H1 (cell line): ENCODE data around the gene PRDM10. TPM values are rescaled to one million over a fixed set of nuclear protein-coding genes. Genes with fewer than 3 reads are reported as not detected.

Experiments used
- CTCF ChIA-PET: fragments of 300-600 bp; sonication (Branson Sonifier 250); formaldehyde crosslinking; loops from one replicate; lab custom pipeline; 2021; ENCODE audit not compliant: partially characterized antibody; lab: Charles Lee
- POLR2A ChIA-PET: fragments of 300-600 bp; sonication (Branson Sonifier 250); formaldehyde crosslinking; loops from one replicate; lab custom pipeline; 2021; ENCODE audit warnings: inconsistent platforms; ENCODE audit not compliant: partially characterized antibody; lab: Charles Lee
- DNase-seq, 2 experiments: peaks; one replicate each; pipeline versions ENCODE4 v3.0.0 to v3.0.0-alpha.2; 2010 to 2022; ENCODE audit warnings: low spot score in 2 of 2, low read depth in 1 of 2, mixed read lengths in 1 of 2
- FAIRE-seq: peaks from 2 replicates; lab custom pipeline; 2011; peaks lifted over from hg19 to GRCh38; lab: Jason Lieb, UNC
- H2AFZ ChIP-seq: 2 replicates; pipeline ENCODE4 v1.8.1; 2012; ENCODE audit warnings: low read length, inconsistent platforms
- H2AK5ac ChIP-seq: 2 replicates; pipeline ENCODE4 v1.6.1; 2013; ENCODE audit warnings: low read depth, low read length
- H2BK120ac ChIP-seq: replicated peaks from 2 replicates; pipeline ENCODE3; 2013; ENCODE audit warnings: low read depth, low read length, inconsistent platforms
- H2BK12ac ChIP-seq: 2 replicates; pipeline ENCODE4 v1.6.1; 2013; ENCODE audit warnings: low read depth, low read length
- H2BK15ac ChIP-seq: 2 replicates; pipeline ENCODE4 v1.6.1; 2013; ENCODE audit warnings: low read length
- H2BK20ac ChIP-seq: 2 replicates; pipeline ENCODE4 v1.6.1; 2013; ENCODE audit warnings: low read length
- H2BK5ac ChIP-seq: 2 replicates; pipeline ENCODE4 v1.6.1; 2013; ENCODE audit warnings: low read depth, low read length
- H3K14ac ChIP-seq: 2 replicates; pipeline ENCODE4 v1.6.1; 2013; ENCODE audit warnings: inconsistent platforms; ENCODE audit not compliant: insufficient read length
- H3K18ac ChIP-seq: 2 replicates; pipeline ENCODE4 v1.6.1; 2013; ENCODE audit warnings: low read length; ENCODE audit errors: extremely low read depth
- H3K23ac ChIP-seq: 2 replicates; pipeline ENCODE4 v1.6.1; 2013; ENCODE audit warnings: inconsistent platforms; ENCODE audit not compliant: insufficient read length
- H3K23me2 ChIP-seq: 2 replicates; pipeline ENCODE4 v1.6.1; 2013; ENCODE audit warnings: low read depth, low read length
- H3K27ac ChIP-seq: 2 replicates; pipeline ENCODE4 v1.6.1; 2011; ENCODE audit warnings: low read depth, low read length, inconsistent platforms
- H3K27me3 ChIP-seq, 4 experiments: replicated peaks in 1 of 4; 1 replicate in 1 of 4; 2 replicates in 3 of 4; pipeline versions ENCODE4 v1.6.1 to v1.8.1; 2011 to 2013; ENCODE audit warnings: low read length in 3 of 4, mild to moderate bottlenecking in 3 of 4, inconsistent platforms in 2 of 4, mixed read lengths in 2 of 4, moderate library complexity in 1 of 4; ENCODE audit not compliant: control insufficient read depth in 3 of 4, insufficient read depth in 3 of 4; ENCODE audit errors: extremely low read depth in 1 of 4
- H3K36me3 ChIP-seq, 4 experiments: 2 replicates each; pipeline versions ENCODE4 v1.6.1 to v1.8.1; 2011 to 2013; ENCODE audit warnings: mild to moderate bottlenecking in 4 of 4, low read length in 3 of 4, moderate library complexity in 2 of 4, control low read depth in 1 of 4, inconsistent platforms in 1 of 4; ENCODE audit not compliant: insufficient read depth in 4 of 4, control insufficient read depth in 2 of 4
- H3K4ac ChIP-seq: replicated peaks from 2 replicates; pipeline ENCODE3; 2013; ENCODE audit warnings: low read length, low read depth, mixed read lengths, inconsistent platforms; ENCODE audit not compliant: insufficient read length
- H3K4me1 ChIP-seq, 4 experiments: replicated peaks in 1 of 4; 1 replicate in 1 of 4; 2 replicates in 3 of 4; pipeline versions ENCODE4 v1.6.1 to v1.8.1; 2011 to 2013; ENCODE audit warnings: low read length in 3 of 4, inconsistent platforms in 2 of 4, mixed read lengths in 1 of 4; ENCODE audit not compliant: insufficient read depth in 4 of 4, control insufficient read depth in 3 of 4
- H3K4me2 ChIP-seq, 2 experiments: 2 replicates each; pipeline versions ENCODE4 v1.6.1 to v1.8.1; 2011 to 2013; ENCODE audit warnings: low read depth in 2 of 2, low read length in 2 of 2, control low read depth in 1 of 2, inconsistent platforms in 1 of 2, mild to moderate bottlenecking in 1 of 2; ENCODE audit not compliant: insufficient read depth in 1 of 2
- H3K4me3 ChIP-seq, 4 experiments: fragments of 200-600, 300-600 bp in 1 of 4; sonication (generic), shearing (Covaris generic), sonication (Bioruptor Twin) in 1 of 4; 2 replicates each; pipeline versions ENCODE4 v1.5.1 to v1.8.1; 2011 to 2016; ENCODE audit warnings: low read length in 4 of 4, low read depth in 3 of 4, control low read depth in 2 of 4, inconsistent platforms in 2 of 4, mild to moderate bottlenecking in 2 of 4, mixed read lengths in 1 of 4, moderate library complexity in 1 of 4; ENCODE audit not compliant: insufficient read depth in 2 of 4; ENCODE audit errors: extremely low read depth in 1 of 4
- H3K56ac ChIP-seq: replicated peaks from 2 replicates; pipeline ENCODE3; 2013; ENCODE audit warnings: low read depth, mild to moderate bottlenecking, mixed read lengths, low read length, inconsistent platforms; ENCODE audit not compliant: insufficient read length
- H3K79me1 ChIP-seq: 2 replicates; pipeline ENCODE4 v1.6.1; 2013; ENCODE audit warnings: low read depth, low read length, control low read depth
- H3K79me2 ChIP-seq, 2 experiments: 2 replicates each; pipeline versions ENCODE4 v1.6.1 to v1.8.1; 2012 to 2013; ENCODE audit warnings: low read length in 2 of 2, mild to moderate bottlenecking in 2 of 2, inconsistent platforms in 1 of 2; ENCODE audit not compliant: insufficient read depth in 2 of 2, control insufficient read depth in 1 of 2
- H3K9ac ChIP-seq, 4 experiments: replicated peaks in 1 of 4; 1 replicate in 1 of 4; 2 replicates in 3 of 4; pipeline versions ENCODE4 v1.6.1 to v1.8.1; 2011 to 2013; ENCODE audit warnings: low read depth in 3 of 4, low read length in 3 of 4, control low read depth in 2 of 4, mild to moderate bottlenecking in 2 of 4, moderate library complexity in 2 of 4, inconsistent platforms in 1 of 4; ENCODE audit errors: extremely low read depth in 1 of 4
- H3K9me3 ChIP-seq, 2 experiments: 2 replicates each; pipeline versions ENCODE4 v1.6.1 to v1.8.1; 2012 to 2013; ENCODE audit warnings: mild to moderate bottlenecking in 2 of 2, moderate library complexity in 2 of 2, control low read depth in 1 of 2, inconsistent platforms in 1 of 2, low read depth in 1 of 2, low read length in 1 of 2, mixed read lengths in 1 of 2; ENCODE audit not compliant: insufficient read depth in 2 of 2
- H4K20me1 ChIP-seq, 2 experiments: replicated peaks in 1 of 2; 2 replicates each; pipeline versions ENCODE3 to v1.8.1; 2011 to 2013; ENCODE audit warnings: inconsistent platforms in 2 of 2, low read length in 2 of 2, mild to moderate bottlenecking in 1 of 2; ENCODE audit not compliant: insufficient read depth in 2 of 2, control insufficient read depth in 1 of 2
- H4K5ac ChIP-seq: 2 replicates; pipeline ENCODE4 v1.6.1; 2013; ENCODE audit warnings: low read length, low read depth, mixed read lengths, inconsistent platforms; ENCODE audit not compliant: insufficient read length
- H4K8ac ChIP-seq: 2 replicates; pipeline ENCODE4 v1.8.0; 2013; ENCODE audit warnings: mild to moderate bottlenecking, moderate library complexity, low read length, inconsistent platforms; ENCODE audit not compliant: insufficient read depth; ENCODE audit errors: extremely low read depth
- H4K91ac ChIP-seq: replicated peaks from 2 replicates; pipeline ENCODE3; 2013; ENCODE audit warnings: low read length, mixed read lengths, inconsistent platforms; ENCODE audit not compliant: insufficient read length
- ATF3 ChIP-seq: IDR thresholded peaks from 2 replicates; pipeline ENCODE4 v1.6.1; 2011; ENCODE audit warnings: low read depth, mild to moderate bottlenecking, low read length; ENCODE audit not compliant: insufficient read depth
- CEBPB ChIP-seq: IDR thresholded peaks from 2 replicates; pipeline ENCODE4 v1.6.1; 2012; ENCODE audit warnings: low read depth, low read length
- CREB1 ChIP-seq: IDR thresholded peaks from 2 replicates; pipeline ENCODE4 v1.6.1; 2012; ENCODE audit warnings: inconsistent platforms
- FOSL1 ChIP-seq: IDR thresholded peaks from 2 replicates; pipeline ENCODE4 v1.6.1; 2011; ENCODE audit warnings: mild to moderate bottlenecking, low read depth, low read length, moderate library complexity; ENCODE audit not compliant: insufficient read depth
- JUND ChIP-seq: IDR thresholded peaks from 2 replicates; pipeline ENCODE4 v1.6.1; 2011; ENCODE audit warnings: mild to moderate bottlenecking, improper control_type of control experiment, low read length
- POLR2A ChIP-seq, 2 experiments: IDR thresholded peaks; 1 replicate in 1 of 2; 2 replicates in 1 of 2; pipeline ENCODE4 v1.6.1; 2011; ENCODE audit warnings: low read depth in 2 of 2, low read length in 2 of 2, mild to moderate bottlenecking in 2 of 2; ENCODE audit errors: control extremely low read depth in 1 of 2
- RAD21 ChIP-seq, 2 experiments: IDR thresholded peaks in 1 of 2; conservative IDR thresholded peaks in 1 of 2; 2 replicates each; pipeline ENCODE4 v1.6.1; 2011; ENCODE audit warnings: low read depth in 2 of 2, low read length in 2 of 2, improper control_type of control experiment in 1 of 2, inconsistent platforms in 1 of 2, mild to moderate bottlenecking in 1 of 2, moderate library complexity in 1 of 2
- SIX5 ChIP-seq: IDR thresholded peaks from 2 replicates; pipeline ENCODE4 v1.6.1; 2011; ENCODE audit warnings: mild to moderate bottlenecking, low read depth, low read length
- WGBS, 2 experiments: shearing (Covaris generic) in 1 of 2; methylation state at CpG; one replicate each; pipeline versions ENCODE4 v1.1.6 to v1.1.7; 2013 to 2015; ENCODE audit warnings: low lambda C conversion rate in 2 of 2, mixed read lengths in 2 of 2, inconsistent platforms in 1 of 2, low coverage in 1 of 2, missing lambda C conversion rate in 1 of 2; ENCODE audit not compliant: insufficient replicate concordance in 2 of 2, insufficient coverage in 1 of 2, insufficient read length in 1 of 2; ENCODE audit errors: extremely low coverage in 1 of 2, missing lambda C conversion rate in 1 of 2; 5-methylcytosine and 5-hydroxymethylcytosine counted together
- polyA plus RNA-seq, 7 experiments: library from polyadenylated mRNA; depleted of rRNA in 3 of 7; stranded (reverse) in 5 of 7; unstranded in 2 of 7; fragments of >200 nt in 5 of 7; fragments of 200-250 nt in 2 of 7; gene quantifications; 1 replicate in 5 of 7; 2 replicates in 1 of 7; 4 replicates in 1 of 7; pipeline versions ENCODE4 v1.2.1 to v1.2.3, GENCODE V29; 2011 to 2013; ENCODE audit warnings: missing spikeins in 2 of 7, mixed read lengths in 2 of 7
- total RNA-seq: library from RNA; stranded (reverse); fragmentation: NEBNext Ultra II Directional; extraction: Animal tissue kit (Norgen Biotek cat#: 25700); gene quantifications from 2 replicates; pipeline ENCODE4 v1.2.1, GENCODE V29; 2021

PRDM10 gene
- total and polyA plus RNA-seq, 2 of the 8 experiments (the other 6 are each of a cell fraction or from before 2014, with no cell fraction given): 15.5 to 19.2 TPM

DNA sequence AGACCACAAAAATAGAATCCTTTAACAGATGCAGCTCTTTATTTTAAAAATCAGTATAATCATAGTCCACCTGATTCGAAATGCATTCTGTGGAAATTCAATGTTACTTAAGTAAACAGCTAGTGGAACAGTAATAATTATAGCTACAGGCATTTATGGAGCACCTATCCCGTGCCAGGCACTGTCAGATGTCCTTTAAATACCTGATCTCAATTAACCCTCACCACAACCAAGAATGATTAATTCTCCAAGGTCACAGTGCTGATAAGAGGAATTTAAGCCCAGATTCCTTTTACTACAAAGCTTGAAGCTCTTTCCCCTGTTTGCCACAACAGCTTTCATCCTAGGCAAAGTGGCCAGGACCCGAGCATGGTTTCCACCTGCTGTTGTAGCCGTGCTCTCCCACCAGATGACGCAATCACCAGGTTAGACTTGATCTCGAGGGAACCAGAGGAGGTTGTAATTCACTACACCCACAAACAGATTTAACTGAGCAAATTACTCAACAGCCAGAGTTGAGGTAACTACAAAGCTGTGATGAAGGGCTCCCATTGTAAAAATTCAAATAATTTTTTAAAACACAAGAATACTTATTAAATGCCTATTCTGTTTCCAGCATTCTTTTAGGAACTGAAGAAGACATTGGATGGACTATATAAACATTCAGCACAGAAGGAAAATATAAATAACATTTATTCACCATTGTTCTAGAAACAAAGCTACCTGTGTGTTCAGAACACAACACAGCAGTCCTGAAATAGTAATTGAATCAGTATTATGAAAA, 10.3 kb downstream of the PRDM10 start:
- H4K8ac ChIP-seq: no peak overlapping the region
- H2AK5ac ChIP-seq: no peak overlapping the region
- no peak overlapping the region for H2AFZ ChIP-seq
- no peak overlapping the region for H2BK12ac ChIP-seq
- no peak overlapping the region for H3K4ac ChIP-seq
- H2BK20ac ChIP-seq: no peak overlapping the region
- no peak overlapping the region for H2BK120ac ChIP-seq
- no peak overlapping the region for H3K9ac ChIP-seq
- WGBS, 2 experiments: 54% methylated on average over 6 of the region's 6 CpGs; no CpG with 5 or more reads in 1 of the 2 experiments
- no peak overlapping the region for H4K91ac ChIP-seq
- no peaks in the 10 kb centered on the region for H4K20me1 ChIP-seq
- no peak overlapping the region for H2BK5ac ChIP-seq
- H4K5ac ChIP-seq: no peak overlapping the region
- H3K18ac ChIP-seq: no peak overlapping the region; the same call in 1 of the 2 replicates
- no peak overlapping the region for H3K27ac ChIP-seq
- FAIRE-seq (peak; percentile 98), DNase-seq (peak in 1 of 2 experiments; percentile 56)
- peaks cover 0 to 2% (median 0%) of the 10 kb centered on the region in 4 experiments; a peak in 1 of 7 replicates for H3K27me3 ChIP-seq
- ChIA-PET POLR2A (interaction anchor here (0.8 to 5.1 kb wide), 5 partner anchors 10 to 27 kb away, joined by 3 to 48 read pairs (median 4); partner anchors contain the start of gene PRDM10), CTCF (interaction anchor here (0.8 to 2.7 kb wide), 31 partner anchors 9 to 147 kb away, joined by 3 to 32 read pairs (median 4); partner anchors contain the start of gene PRDM10)
- H3K9me3 ChIP-seq: no peaks in the 10 kb centered on the region; a peak in 1 of 4 replicates
- H3K79me1 ChIP-seq: no peaks in the 10 kb centered on the region; the same call in 1 of the 2 replicates
- H3K4me3 ChIP-seq: no peak overlapping the region
- H3K4me2 ChIP-seq: no peak overlapping the region
- no peak overlapping the region for H2BK15ac ChIP-seq
- H3K23me2 ChIP-seq: no peaks in the 10 kb centered on the region
- H3K36me3 ChIP-seq: no peaks in the 10 kb centered on the region
- H3K79me2 ChIP-seq: peaks cover 4 to 28% of the 10 kb centered on the region in 2 experiments; a peak in 3 of 4 replicates
- H3K14ac ChIP-seq: no peak overlapping the region
- H3K56ac ChIP-seq: no peak overlapping the region
- no peak overlapping the region for H3K23ac ChIP-seq
- peaks cover 0 to 2% (median 0%) of the 10 kb centered on the region in 4 experiments; a peak in 2 of 7 replicates for H3K4me1 ChIP-seq
- peak; percentile 99 for TF ChIP-seq CEBPB
- peak; percentile 19; the same call in 1 of the 2 replicates for TF ChIP-seq CREB1
- no peak for TF ChIP-seq SIX5
- peak; percentile 91 for TF ChIP-seq JUND
- TF ChIP-seq POLR2A (IDR thresholded peaks at IDR 0.05; ENCODE audit: control extremely low read depth in 1 of 2, low read depth in 2 of 2, low read length in 2 of 2): no peak
- TF ChIP-seq FOSL1: no peak
- TF ChIP-seq ATF3: peak; percentile 80; the same call in 1 of the 2 replicates
- TF ChIP-seq RAD21 (IDR thresholded peaks at IDR 0.05 in 1 of 2, conservative IDR thresholded peaks at IDR 0.05 in 1 of 2; ENCODE audit: low read depth in 2 of 2, low read length in 2 of 2): peak; percentile 72 to 77
